Measurements from ENCODE around the gene FCHSD2.

Gene FCHSD2

DNA sequence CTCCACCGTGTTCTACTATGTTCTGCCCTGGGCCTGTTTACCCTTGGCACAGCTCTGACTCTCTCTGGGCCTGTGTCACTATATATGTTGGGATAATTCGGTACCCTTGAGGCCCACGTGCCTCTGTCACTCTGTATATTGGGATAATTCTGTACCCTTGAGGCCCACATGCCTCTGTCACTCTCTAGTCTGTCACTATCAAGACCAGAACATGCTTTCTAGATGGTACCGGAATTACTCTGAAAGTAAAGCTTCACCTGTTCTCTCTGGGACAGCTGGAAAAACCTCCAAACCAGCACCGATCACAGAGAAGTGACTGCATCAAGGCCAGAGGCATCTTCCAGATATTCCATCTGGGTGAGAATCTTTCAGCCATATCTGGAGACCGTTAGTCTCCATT is 9.3 kb upstream of the FCHSD2 start:
- POLR2A ChIA-PET = no interaction called here
- Histone ChIP-seq H3K9me3 (ENCODE audit: control insufficient read depth, insufficient read depth, low read depth, low read length) (no peaks in the 10 kb centered on the region), H3K27ac (ENCODE audit: extremely low read depth, low read depth, low read length) (no peak overlapping the region), H3K36me3 (ENCODE audit: control insufficient read depth in 2 of 2, insufficient read depth in 1 of 2, low read length in 2 of 2) (no peaks in the 10 kb centered on the region), H3K4me3 (ENCODE audit: low read depth, low read length) (no peak overlapping the region), H3K4me1 (ENCODE audit: control insufficient read depth, insufficient read depth, low read length) (no peaks in the 10 kb centered on the region)
- TF ChIP-seq SCRT2 (tag by site-specific recombination; IDR thresholded peaks at IDR 0.05) (no peak), ZNF548 (tag by site-specific recombination; IDR thresholded peaks at IDR 0.05) (no peak), ZNF629 (tag by site-specific recombination; IDR thresholded peaks at IDR 0.05) (no peak), ZNF335 (tag by site-specific recombination; conservative IDR thresholded peaks at IDR 0.05) (no peak), ZNF221 (tag by site-specific recombination; IDR thresholded peaks at IDR 0.05; ENCODE audit: borderline replicate concordance) (no peak)
- TF ChIP-seq, protein P1, sequence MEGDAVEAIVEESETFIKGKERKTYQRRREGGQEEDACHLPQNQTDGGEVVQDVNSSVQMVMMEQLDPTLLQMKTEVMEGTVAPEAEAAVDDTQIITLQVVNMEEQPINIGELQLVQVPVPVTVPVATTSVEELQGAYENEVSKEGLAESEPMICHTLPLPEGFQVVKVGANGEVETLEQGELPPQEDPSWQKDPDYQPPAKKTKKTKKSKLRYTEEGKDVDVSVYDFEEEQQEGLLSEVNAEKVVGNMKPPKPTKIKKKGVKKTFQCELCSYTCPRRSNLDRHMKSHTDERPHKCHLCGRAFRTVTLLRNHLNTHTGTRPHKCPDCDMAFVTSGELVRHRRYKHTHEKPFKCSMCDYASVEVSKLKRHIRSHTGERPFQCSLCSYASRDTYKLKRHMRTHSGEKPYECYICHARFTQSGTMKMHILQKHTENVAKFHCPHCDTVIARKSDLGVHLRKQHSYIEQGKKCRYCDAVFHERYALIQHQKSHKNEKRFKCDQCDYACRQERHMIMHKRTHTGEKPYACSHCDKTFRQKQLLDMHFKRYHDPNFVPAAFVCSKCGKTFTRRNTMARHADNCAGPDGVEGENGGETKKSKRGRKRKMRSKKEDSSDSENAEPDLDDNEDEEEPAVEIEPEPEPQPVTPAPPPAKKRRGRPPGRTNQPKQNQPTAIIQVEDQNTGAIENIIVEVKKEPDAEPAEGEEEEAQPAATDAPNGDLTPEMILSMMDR (tag by site-specific recombination; IDR thresholded peaks at IDR 0.05) = no peak
- TF ChIP-seq, protein P2, sequence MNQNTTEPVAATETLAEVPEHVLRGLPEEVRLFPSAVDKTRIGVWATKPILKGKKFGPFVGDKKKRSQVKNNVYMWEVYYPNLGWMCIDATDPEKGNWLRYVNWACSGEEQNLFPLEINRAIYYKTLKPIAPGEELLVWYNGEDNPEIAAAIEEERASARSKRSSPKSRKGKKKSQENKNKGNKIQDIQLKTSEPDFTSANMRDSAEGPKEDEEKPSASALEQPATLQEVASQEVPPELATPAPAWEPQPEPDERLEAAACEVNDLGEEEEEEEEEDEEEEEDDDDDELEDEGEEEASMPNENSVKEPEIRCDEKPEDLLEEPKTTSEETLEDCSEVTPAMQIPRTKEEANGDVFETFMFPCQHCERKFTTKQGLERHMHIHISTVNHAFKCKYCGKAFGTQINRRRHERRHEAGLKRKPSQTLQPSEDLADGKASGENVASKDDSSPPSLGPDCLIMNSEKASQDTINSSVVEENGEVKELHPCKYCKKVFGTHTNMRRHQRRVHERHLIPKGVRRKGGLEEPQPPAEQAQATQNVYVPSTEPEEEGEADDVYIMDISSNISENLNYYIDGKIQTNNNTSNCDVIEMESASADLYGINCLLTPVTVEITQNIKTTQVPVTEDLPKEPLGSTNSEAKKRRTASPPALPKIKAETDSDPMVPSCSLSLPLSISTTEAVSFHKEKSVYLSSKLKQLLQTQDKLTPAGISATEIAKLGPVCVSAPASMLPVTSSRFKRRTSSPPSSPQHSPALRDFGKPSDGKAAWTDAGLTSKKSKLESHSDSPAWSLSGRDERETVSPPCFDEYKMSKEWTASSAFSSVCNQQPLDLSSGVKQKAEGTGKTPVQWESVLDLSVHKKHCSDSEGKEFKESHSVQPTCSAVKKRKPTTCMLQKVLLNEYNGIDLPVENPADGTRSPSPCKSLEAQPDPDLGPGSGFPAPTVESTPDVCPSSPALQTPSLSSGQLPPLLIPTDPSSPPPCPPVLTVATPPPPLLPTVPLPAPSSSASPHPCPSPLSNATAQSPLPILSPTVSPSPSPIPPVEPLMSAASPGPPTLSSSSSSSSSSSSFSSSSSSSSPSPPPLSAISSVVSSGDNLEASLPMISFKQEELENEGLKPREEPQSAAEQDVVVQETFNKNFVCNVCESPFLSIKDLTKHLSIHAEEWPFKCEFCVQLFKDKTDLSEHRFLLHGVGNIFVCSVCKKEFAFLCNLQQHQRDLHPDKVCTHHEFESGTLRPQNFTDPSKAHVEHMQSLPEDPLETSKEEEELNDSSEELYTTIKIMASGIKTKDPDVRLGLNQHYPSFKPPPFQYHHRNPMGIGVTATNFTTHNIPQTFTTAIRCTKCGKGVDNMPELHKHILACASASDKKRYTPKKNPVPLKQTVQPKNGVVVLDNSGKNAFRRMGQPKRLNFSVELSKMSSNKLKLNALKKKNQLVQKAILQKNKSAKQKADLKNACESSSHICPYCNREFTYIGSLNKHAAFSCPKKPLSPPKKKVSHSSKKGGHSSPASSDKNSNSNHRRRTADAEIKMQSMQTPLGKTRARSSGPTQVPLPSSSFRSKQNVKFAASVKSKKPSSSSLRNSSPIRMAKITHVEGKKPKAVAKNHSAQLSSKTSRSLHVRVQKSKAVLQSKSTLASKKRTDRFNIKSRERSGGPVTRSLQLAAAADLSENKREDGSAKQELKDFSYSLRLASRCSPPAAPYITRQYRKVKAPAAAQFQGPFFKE (tag by site-specific recombination; IDR thresholded peaks at IDR 0.05; ENCODE audit: borderline replicate concordance) = no peak
- CTCF ChIA-PET = interaction anchor here (1.1 to 1.2 kb wide), 2 partner anchors 86 to 426 kb away, joined by 3 to 4 read pairs; no protein-coding TSS in a partner anchor

DNA sequence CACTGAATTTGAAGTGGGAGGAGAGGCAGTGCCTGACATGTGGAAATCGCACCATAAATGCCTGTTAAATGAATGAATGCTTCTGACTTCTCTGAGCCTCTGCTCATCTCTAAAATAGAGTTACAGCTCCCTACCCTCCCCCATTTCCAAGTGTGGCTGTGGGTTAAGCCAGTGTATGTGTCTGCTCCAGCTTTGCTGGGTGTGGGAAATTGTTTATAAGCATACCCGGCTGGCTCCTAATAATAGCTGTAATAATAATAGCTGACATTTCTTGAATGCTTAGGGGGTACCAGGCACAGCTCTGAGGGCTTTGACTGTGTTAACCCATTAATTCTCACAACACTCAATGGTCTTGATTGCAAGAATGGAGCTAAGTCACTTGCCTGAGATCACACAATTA is 7.0 kb upstream of the FCHSD2 start:
- H3K4me1 ChIP-seq (ENCODE audit: control insufficient read depth, insufficient read depth, low read length) = no peaks in the 10 kb centered on the region
- no peaks in the 10 kb centered on the region for H3K36me3 ChIP-seq (ENCODE audit: control insufficient read depth in 2 of 2, insufficient read depth in 1 of 2, low read length in 2 of 2)
- ChIA-PET CTCF (interaction anchor here (0.7 to 1.2 kb wide), 3 partner anchors 29 to 187 kb away, joined by 3 to 4 read pairs (median 3); no protein-coding TSS in a partner anchor), POLR2A (no interaction called here)
- no peak overlapping the region for H3K4me3 ChIP-seq (ENCODE audit: low read depth, low read length)
- TF ChIP-seq ZNF48 (tag by site-specific recombination; IDR thresholded peaks at IDR 0.05) (no peak), OVOL3 (tag by site-specific recombination; IDR thresholded peaks at IDR 0.05) (no peak), ZNF837 (tag by site-specific recombination; IDR thresholded peaks at IDR 0.05) (no peak), ZNF23 (tag by site-specific recombination; IDR thresholded peaks at IDR 0.05; ENCODE audit: borderline replicate concordance) (no peak), ZNF658 (tag by site-specific recombination; IDR thresholded peaks at IDR 0.05) (no peak), ZNF664 (tag by site-specific recombination; IDR thresholded peaks at IDR 0.05) (no peak), ZNF555 (tag by site-specific recombination; conservative IDR thresholded peaks at IDR 0.05) (no peak), ZIC2 (tag by site-specific recombination; IDR thresholded peaks at IDR 0.05) (no peak), GLIS1 (tag by site-specific recombination; IDR thresholded peaks at IDR 0.05) (no peak)
- TF ChIP-seq, protein P3, sequence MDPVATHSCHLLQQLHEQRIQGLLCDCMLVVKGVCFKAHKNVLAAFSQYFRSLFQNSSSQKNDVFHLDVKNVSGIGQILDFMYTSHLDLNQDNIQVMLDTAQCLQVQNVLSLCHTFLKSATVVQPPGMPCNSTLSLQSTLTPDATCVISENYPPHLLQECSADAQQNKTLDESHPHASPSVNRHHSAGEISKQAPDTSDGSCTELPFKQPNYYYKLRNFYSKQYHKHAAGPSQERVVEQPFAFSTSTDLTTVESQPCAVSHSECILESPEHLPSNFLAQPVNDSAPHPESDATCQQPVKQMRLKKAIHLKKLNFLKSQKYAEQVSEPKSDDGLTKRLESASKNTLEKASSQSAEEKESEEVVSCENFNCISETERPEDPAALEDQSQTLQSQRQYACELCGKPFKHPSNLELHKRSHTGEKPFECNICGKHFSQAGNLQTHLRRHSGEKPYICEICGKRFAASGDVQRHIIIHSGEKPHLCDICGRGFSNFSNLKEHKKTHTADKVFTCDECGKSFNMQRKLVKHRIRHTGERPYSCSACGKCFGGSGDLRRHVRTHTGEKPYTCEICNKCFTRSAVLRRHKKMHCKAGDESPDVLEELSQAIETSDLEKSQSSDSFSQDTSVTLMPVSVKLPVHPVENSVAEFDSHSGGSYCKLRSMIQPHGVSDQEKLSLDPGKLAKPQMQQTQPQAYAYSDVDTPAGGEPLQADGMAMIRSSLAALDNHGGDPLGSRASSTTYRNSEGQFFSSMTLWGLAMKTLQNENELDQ (tag by site-specific recombination; IDR thresholded peaks at IDR 0.05; ENCODE audit: low read depth) = no peak
- no peak overlapping the region for H3K27ac ChIP-seq (ENCODE audit: extremely low read depth, low read depth, low read length)
- no peaks in the 10 kb centered on the region for H3K9me3 ChIP-seq (ENCODE audit: control insufficient read depth, insufficient read depth, low read depth, low read length)

All from HEK293 (cell line).